ENCODE results near the gene PIP5K1C.

DNA sequence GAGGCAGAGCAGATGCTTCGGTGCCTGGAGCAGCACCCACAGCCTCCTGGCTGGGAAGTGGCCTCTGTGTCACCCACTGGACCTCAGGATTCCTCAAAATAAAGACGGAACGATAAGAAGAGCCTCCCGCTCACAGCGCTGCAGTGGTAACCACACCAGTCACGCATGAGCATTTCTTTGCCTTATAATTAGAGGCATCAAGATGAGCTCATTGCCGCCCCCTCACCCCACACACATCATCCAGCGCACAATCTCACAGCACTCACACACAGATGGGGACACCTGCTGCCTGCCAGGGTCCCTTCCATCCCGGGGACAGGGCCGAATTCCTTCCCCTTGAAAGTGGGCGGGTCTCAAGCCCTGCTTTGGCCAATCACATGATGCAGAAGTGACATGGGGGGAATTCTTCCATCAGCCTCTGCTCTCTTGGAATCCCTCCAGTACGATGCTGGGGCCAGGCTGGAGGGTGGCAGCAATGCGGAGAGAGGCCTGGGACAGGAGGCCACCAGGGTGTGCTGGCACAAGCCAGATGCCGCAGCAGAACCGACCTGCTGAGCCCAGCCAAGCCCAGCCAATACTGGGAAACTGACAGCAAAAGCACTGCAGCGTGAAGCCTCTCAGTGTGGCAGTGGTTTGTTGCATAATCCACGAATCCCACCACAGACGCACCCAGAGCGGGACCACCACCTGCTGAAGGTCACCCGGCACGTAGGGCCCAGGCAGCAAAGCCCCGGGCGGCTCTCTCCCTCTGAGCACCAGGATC, 16.0 kb downstream of the PIP5K1C start:
- no peak for TF ChIP-seq POLR2A (IDR thresholded peaks at IDR 0.05)
- TF ChIP-seq, protein P1, sequence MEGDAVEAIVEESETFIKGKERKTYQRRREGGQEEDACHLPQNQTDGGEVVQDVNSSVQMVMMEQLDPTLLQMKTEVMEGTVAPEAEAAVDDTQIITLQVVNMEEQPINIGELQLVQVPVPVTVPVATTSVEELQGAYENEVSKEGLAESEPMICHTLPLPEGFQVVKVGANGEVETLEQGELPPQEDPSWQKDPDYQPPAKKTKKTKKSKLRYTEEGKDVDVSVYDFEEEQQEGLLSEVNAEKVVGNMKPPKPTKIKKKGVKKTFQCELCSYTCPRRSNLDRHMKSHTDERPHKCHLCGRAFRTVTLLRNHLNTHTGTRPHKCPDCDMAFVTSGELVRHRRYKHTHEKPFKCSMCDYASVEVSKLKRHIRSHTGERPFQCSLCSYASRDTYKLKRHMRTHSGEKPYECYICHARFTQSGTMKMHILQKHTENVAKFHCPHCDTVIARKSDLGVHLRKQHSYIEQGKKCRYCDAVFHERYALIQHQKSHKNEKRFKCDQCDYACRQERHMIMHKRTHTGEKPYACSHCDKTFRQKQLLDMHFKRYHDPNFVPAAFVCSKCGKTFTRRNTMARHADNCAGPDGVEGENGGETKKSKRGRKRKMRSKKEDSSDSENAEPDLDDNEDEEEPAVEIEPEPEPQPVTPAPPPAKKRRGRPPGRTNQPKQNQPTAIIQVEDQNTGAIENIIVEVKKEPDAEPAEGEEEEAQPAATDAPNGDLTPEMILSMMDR (IDR thresholded peaks at IDR 0.05), result no peak

All from esophagus squamous epithelium (tissue), 4 donors.